GM12878 (cell line): ENCODE data around the gene SLCO4A1. TPM values are rescaled to one million over a fixed set of nuclear protein-coding genes. Genes with fewer than 3 reads are reported as not detected.

Source experiments
- ATAC-seq: fragments of 200-7000 bp; cut with Tn5 transposase; 3 replicates; pipeline ENCODE4 v1.9.1; 2020; ENCODE audit warnings: mild to moderate bottlenecking, moderate library complexity
- BruUV-seq: library from RNA; stranded (reverse); fragments of 400-500 nt; replicated peaks from 2 replicates; lab custom pipeline; 2021; lab: Mats Ljungman, UMichigan
- CTCF ChIA-PET: fragments of 300-600 bp; sonication (Branson Sonifier 250); formaldehyde crosslinking; extraction: SDS; loops from one replicate; lab custom pipeline; 2021; ENCODE audit warnings: inconsistent platforms; lab: Yijun Ruan, JAX
- POLR2A ChIA-PET: fragments of 350-600 bp; formaldehyde crosslinking; extraction: SDS; loops from one replicate; lab custom pipeline; 2021; ENCODE audit warnings: inconsistent platforms; lab: Charles Lee
- RAD21 ChIA-PET: fragments of 300-600 bp; sonication (Branson Sonifier 250); formaldehyde crosslinking; loops from one replicate; lab custom pipeline; 2023; ENCODE audit warnings: antibody characterized with exemption; ENCODE audit not compliant: unreplicated experiment; lab: Charles Lee
- SMC1A ChIA-PET: fragments of 300-600 bp; sonication (Branson Sonifier 250); formaldehyde crosslinking; loops from one replicate; lab custom pipeline; 2023; ENCODE audit not compliant: unreplicated experiment, uncharacterized antibody; lab: Charles Lee
- DNase-seq: peaks from one replicate; pipeline ENCODE4 v3.0.0-alpha.2; 2011; ENCODE audit warnings: low read depth, low spot score
- FAIRE-seq: peaks from 3 replicates; lab custom pipeline; 2011; peaks lifted over from hg19 to GRCh38; lab: Jason Lieb, UNC
- H2AFZ ChIP-seq: 2 replicates; pipeline ENCODE4 v1.6.0; 2011; ENCODE audit warnings: low read depth, low read length, control low read depth; ENCODE audit not compliant: control insufficient read depth
- H3K27ac ChIP-seq: 2 replicates; pipeline ENCODE4 v1.5.1; 2011; ENCODE audit warnings: control low read depth; ENCODE audit not compliant: control insufficient read depth, insufficient read depth
- H3K27me3 ChIP-seq, 2 experiments: replicated peaks in 1 of 2; 2 replicates each; pipeline versions ENCODE4 v1.6.0 to v1.6.1; 2011; ENCODE audit warnings: low read length in 1 of 2; ENCODE audit not compliant: control insufficient read depth in 2 of 2, insufficient read depth in 2 of 2
- H3K36me3 ChIP-seq, 2 experiments: 2 replicates each; pipeline ENCODE4 v1.5.1; 2011; ENCODE audit warnings: low read length in 1 of 2; ENCODE audit not compliant: control insufficient read depth in 2 of 2, insufficient read depth in 2 of 2
- H3K4me1 ChIP-seq: 2 replicates; pipeline ENCODE4 v1.6.1; 2011; ENCODE audit warnings: mild to moderate bottlenecking, low read length, moderate library complexity, mixed read lengths; ENCODE audit not compliant: control insufficient read depth, insufficient read depth
- H3K4me2 ChIP-seq: 2 replicates; pipeline ENCODE4 v1.6.0; 2011; ENCODE audit warnings: control low read depth; ENCODE audit not compliant: control insufficient read depth, insufficient read depth
- H3K4me3 ChIP-seq: fragments of 200-600 bp; sonication (generic); 2 replicates; pipeline ENCODE4 v1.5.1; 2016
- H3K79me2 ChIP-seq: 2 replicates; pipeline ENCODE4 v1.6.0; 2011; ENCODE audit warnings: low read length; ENCODE audit not compliant: control insufficient read depth, insufficient read depth
- H3K9ac ChIP-seq: 2 replicates; pipeline ENCODE4 v1.8.0; 2011; ENCODE audit warnings: low read length, control low read depth, mixed read lengths; ENCODE audit not compliant: control insufficient read depth, insufficient read depth
- H3K9me3 ChIP-seq: replicated peaks from 3 replicates; pipeline ENCODE4 v1.5.1; 2011; ENCODE audit warnings: mild to moderate bottlenecking, low read length; ENCODE audit not compliant: control insufficient read depth, insufficient read depth
- H4K20me1 ChIP-seq: 2 replicates; pipeline ENCODE4 v1.6.0; 2011; ENCODE audit not compliant: control insufficient read depth, insufficient read depth
- FOXK2 ChIP-seq: fragments of 450-650 bp; IDR thresholded peaks from 2 replicates; pipeline ENCODE4 v1.6.1; 2017; ENCODE audit warnings: mild to moderate bottlenecking, moderate library complexity
- HDAC6 ChIP-seq: fragments of 200-600 bp; sonication (generic); IDR thresholded peaks from one replicate; pipeline ENCODE4 v1.8.0; 2017; ENCODE audit warnings: antibody characterized with exemption; ENCODE audit not compliant: unreplicated experiment
- IKZF2 ChIP-seq, 2 experiments: fragments of 450-650 bp; IDR thresholded peaks; 2 replicates each; pipeline ENCODE4 v1.6.1; 2017; ENCODE audit warnings: mild to moderate bottlenecking in 2 of 2, moderate library complexity in 2 of 2
- STAT3 ChIP-seq: IDR thresholded peaks from 2 replicates; pipeline ENCODE4 v1.6.1; 2011; ENCODE audit warnings: low read depth, low read length, improper control_type of control experiment
- WGBS: methylation state at CpG from one replicate; pipeline ENCODE4 v1.1.6; 2016; ENCODE audit warnings: low lambda C conversion rate; ENCODE audit not compliant: insufficient replicate concordance, insufficient coverage; ENCODE audit errors: missing lambda C conversion rate; 5-methylcytosine and 5-hydroxymethylcytosine counted together
- in situ Hi-C: fragments of 300-500 bp; cut with MboI; formaldehyde crosslinking; loops from 9 replicates; pipeline ENCODE4 v1.14.3; 2018; ENCODE audit warnings: mixed read lengths
- intact Hi-C: fragments of 100-400 bp; cut with micrococcal nuclease; formaldehyde crosslinking; loops from one replicate; pipeline ENCODE4 v1.14.2; 2022; ENCODE audit not compliant: unreplicated experiment
- polyA plus RNA-seq, 11 experiments: library from polyadenylated mRNA; depleted of rRNA in 4 of 11; unstranded in 6 of 11; stranded (reverse) in 5 of 11; fragments of >200 nt; fragmentation: Nextera tagmentation in 4 of 11; fragmentation: Illumina TruSeq in 1 of 11; extraction: Ambion mirVana in 4 of 11; extraction: Trizol in 1 of 11; gene quantifications; 1 replicate in 1 of 11; 2 replicates in 10 of 11; pipeline versions ENCODE4 v1.2.1 to v1.2.3, GENCODE V29; 2011 to 2016; ENCODE audit warnings: inconsistent platforms in 2 of 11, missing spikeins in 2 of 11, low read depth in 1 of 11
- total RNA-seq, 4 experiments: library from RNA; depleted of rRNA in 3 of 4; stranded (reverse); fragments of >200 nt in 3 of 4; fragmentation: Illumina TruSeq in 1 of 4; extraction: Trizol in 1 of 4; gene quantifications; 2 replicates each; pipeline versions ENCODE4 v1.2.1 to v1.2.3, GENCODE V29; 2013 to 2021

SLCO4A1 gene
- total and polyA plus RNA-seq, 10 of the 15 experiments (the other 5 are each of a cell fraction or from before 2014, with no cell fraction given): 2.1 to 30.7 (median 12.0) TPM

DNA sequence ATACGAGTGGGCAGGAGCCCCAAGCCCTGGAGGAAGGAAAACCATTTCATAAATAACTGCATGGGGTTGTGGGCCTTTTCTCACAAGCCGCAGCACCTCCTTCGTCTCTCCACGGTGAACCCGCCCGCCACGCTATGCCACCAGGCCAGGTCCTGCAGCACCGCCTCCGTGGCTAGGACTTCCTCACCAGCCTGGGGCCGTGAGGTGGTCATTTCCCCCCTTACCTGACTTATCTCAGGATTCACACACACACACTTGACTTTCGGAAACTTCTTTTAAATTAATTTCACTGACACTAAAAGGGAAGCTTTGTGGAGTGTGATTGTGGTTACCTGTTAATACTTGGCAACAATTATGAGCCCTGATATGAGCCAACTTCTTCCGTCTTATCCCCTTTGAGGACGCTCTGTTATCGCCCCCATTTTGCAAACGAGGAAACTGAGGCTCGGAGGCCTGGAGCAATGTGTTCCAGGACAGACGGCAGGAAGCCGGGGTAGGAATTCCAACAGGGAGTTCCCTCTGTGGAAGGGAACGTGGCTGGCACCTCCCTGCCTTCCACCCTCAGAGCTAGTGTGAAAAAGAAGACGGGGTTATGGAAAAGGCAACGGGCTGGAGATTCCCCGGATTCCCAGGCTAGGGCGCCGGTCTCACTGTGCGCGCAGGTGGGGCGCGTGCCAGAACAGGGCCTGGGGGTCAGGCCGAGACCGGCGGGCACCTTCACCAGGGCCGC, 817 bp upstream of the SLCO4A1 start:
- FAIRE-seq: no peak
- H3K27me3 ChIP-seq: peaks cover 0 to 3% of the 10 kb centered on the region in 2 experiments; a peak in 1 of 4 replicates
- peak overlapping the region; percentile 63; the same call in 1 of the 2 replicates for H3K9ac ChIP-seq
- intact Hi-C loops (loop anchor here (1.0 kb wide), 1 partner anchor 10 kb away; no protein-coding TSS in a partner anchor), in situ Hi-C loops (no loop called here)
- CTCF ChIA-PET: interaction anchor here (0.6 to 3.9 kb wide), 4 partner anchors 10 to 146 kb away, joined by 3 to 16 read pairs (median 10); no protein-coding TSS in a partner anchor
- TF ChIP-seq IKZF2 (IDR thresholded peaks at IDR 0.05) (0 out of 4 replicates have a peak, but pooled peaks of 1 of the 2 experiments have one; percentile 27), FOXK2 (no peak), HDAC6 (no peak), STAT3 (no peak)
- H3K79me2 ChIP-seq: peaks cover 37% of the 10 kb centered on the region
- DNase-seq: no peak
- no peak overlapping the region for H3K27ac ChIP-seq
- no peaks in the 10 kb centered on the region for H4K20me1 ChIP-seq
- H3K36me3 ChIP-seq: no peaks in the 10 kb centered on the region; a peak in 1 of 4 replicates
- H2AFZ ChIP-seq: peak overlapping the region; percentile 78
- no peak for ATAC-seq
- peak overlapping the region; percentile 81 for H3K4me2 ChIP-seq
- BruUV-seq: TSS peak; percentile 83
- RAD21 ChIA-PET: interaction anchor here (1.0 to 3.5 kb wide), 5 partner anchors 9 to 155 kb away, joined by 3 to 22 read pairs (median 6); partner anchors contain the start of gene MRGBP
- SMC1A ChIA-PET: interaction anchor here (3.6 kb wide), 1 partner anchor 10 kb away, joined by 20 read pairs; no protein-coding TSS in a partner anchor
- POLR2A ChIA-PET: interaction anchor here (1.1 to 3.8 kb wide), 5 partner anchors 10 to 154 kb away, joined by 3 to 23 read pairs (median 19); partner anchors contain the start of gene MRGBP
- WGBS: 45% methylated on average over 29 of the region's 32 CpGs
- H3K4me1 ChIP-seq: peaks cover 27% of the 10 kb centered on the region
- H3K4me3 ChIP-seq: peak overlapping the region; percentile 68
- no peaks in the 10 kb centered on the region for H3K9me3 ChIP-seq
